ENCODE results near the gene KRTAP10-4.
"Not testable (repeated sequence)": the region's sequence is repeated elsewhere in the genome, so short reads cannot be mapped to it uniquely, and the experiment has no call there.

Gene KRTAP10-4, protein sequence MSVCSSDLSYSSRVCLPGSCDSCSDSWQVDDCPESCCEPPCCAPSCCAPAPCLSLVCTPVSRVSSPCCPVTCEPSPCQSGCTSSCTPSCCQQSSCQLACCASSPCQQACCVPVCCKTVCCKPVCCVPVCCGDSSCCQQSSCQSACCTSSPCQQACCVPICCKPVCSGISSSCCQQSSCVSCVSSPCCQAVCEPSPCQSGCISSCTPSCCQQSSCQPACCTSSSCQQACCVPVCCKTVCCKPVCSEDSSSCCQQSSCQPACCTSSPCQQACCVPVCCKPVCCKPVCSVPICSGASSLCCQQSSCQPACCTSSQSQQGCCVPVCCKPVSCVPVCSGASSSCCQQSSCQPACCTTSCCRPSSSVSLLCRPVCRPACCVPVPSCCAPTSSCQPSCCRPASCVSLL

DNA sequence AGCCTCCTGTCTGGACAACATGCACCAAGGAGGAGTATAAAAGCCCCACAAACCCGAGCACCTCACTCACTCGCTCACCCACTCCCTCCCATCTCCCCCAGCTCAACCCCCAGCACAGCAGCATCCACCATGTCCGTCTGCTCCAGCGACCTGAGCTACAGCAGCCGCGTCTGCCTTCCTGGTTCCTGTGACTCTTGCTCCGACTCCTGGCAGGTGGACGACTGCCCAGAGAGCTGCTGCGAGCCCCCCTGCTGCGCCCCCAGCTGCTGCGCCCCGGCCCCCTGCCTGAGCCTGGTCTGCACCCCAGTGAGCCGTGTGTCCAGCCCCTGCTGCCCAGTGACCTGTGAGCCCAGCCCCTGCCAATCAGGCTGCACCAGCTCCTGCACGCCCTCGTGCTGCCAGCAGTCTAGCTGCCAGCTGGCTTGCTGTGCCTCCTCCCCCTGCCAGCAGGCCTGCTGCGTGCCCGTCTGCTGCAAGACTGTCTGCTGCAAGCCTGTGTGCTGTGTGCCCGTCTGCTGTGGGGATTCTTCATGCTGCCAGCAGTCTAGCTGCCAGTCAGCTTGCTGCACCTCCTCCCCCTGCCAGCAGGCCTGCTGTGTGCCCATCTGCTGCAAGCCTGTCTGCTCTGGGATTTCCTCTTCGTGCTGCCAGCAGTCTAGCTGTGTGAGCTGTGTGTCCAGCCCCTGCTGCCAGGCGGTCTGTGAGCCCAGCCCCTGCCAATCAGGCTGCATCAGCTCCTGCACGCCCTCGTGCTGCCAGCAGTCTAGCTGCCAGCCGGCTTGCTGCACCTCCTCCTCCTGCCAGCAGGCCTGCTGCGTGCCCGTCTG, at the start of gene KRTAP10-4:
TSS of gene KRTAP10-4 (plus strand) at position 100 of the 827 bp plus-strand sequence. CDS start at position 130, 30 bp downstream.
- not testable (repeated sequence) for H3K4me3 ChIP-seq
- H3K27ac ChIP-seq: peak within 1 kb of the TSS in 1 of 21 experiments; percentile 27

DNA sequence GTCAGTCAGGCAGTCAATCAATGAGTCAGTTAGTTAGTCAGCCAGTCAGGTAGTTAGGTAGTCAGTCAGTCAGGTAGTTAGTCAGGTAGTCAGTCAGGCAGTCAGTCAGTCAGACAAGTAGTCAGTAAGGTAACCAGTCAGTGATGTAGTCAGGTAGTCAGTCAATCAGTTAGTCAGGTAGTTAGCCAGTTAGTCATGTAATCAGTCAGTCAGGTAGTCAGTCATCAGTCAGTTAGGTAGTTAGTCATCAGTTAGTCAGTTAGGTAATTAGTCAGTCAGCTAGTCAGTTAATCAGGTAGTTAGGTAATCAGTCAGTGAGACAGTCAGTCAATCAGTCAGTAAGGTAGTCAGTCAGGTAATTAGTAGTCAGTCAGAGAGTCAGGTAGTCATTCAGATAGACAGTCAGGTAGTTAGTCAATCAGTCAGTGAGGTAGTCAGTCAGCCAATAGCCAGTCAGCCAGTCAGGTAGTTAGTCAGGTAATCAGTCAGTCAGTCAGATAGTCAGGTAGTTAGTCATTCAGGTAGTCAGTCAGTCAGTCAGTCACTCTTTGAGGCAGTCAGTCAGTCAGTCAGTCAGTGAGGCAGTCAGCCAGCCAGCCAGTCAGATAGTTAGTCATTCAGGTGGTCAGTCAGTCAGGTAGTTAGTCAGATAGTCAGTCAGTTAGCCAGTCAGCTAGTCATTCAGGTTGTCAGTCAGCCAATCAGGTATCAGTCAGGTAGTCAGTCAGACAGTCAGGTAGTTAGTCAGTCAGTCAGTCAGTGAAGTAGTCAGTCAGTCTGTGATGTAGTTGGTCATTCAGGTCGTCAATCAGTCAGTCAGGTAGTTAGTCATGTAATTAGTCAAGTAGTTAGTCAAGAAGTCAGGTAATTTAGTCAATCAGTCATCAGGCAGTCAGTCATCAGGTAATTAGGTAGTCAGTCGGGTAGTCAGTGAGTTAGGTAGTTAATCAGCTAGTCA, 48.8 kb upstream of the KRTAP10-4 start:
- Histone ChIP-seq H3K27ac (no peak overlapping the region), H3K4me3 (no peak overlapping the region)

DNA sequence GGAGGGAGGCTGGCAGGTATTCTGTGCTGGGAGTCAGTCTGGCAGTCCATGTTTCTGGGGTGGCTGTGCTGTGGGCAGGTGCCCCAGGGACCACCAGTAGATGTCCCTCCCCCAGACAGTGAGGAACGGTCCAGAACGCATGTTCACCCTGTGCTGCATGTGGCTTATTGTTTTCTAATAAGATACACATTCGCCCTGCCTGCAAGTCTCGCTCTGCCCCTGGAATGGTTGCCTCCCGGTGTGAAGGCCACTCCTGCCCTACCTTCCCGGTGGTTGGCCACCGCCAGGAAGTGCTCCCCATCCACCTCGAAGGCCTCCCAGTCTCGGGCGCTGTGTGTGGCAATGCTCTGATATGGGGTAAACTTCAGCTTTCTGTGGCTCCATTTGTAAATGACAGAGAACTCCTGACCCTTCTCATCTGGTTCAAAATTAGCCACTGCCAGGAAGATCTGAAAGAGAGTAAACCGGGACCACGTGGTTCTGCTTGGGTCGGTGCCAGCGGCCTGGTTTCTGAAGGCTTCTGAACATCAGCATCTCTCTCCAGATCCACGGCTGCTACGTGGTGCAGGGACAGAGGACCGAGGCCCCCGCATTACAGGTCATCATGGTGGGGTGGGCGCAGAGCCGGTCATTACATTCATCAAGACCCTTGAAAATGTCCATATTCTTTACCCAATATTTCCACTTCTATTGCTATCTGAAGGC, 48.0 kb upstream of the KRTAP10-4 start:
- no peak overlapping the region for H3K27ac ChIP-seq
- no peak overlapping the region for H3K4me3 ChIP-seq

DNA sequence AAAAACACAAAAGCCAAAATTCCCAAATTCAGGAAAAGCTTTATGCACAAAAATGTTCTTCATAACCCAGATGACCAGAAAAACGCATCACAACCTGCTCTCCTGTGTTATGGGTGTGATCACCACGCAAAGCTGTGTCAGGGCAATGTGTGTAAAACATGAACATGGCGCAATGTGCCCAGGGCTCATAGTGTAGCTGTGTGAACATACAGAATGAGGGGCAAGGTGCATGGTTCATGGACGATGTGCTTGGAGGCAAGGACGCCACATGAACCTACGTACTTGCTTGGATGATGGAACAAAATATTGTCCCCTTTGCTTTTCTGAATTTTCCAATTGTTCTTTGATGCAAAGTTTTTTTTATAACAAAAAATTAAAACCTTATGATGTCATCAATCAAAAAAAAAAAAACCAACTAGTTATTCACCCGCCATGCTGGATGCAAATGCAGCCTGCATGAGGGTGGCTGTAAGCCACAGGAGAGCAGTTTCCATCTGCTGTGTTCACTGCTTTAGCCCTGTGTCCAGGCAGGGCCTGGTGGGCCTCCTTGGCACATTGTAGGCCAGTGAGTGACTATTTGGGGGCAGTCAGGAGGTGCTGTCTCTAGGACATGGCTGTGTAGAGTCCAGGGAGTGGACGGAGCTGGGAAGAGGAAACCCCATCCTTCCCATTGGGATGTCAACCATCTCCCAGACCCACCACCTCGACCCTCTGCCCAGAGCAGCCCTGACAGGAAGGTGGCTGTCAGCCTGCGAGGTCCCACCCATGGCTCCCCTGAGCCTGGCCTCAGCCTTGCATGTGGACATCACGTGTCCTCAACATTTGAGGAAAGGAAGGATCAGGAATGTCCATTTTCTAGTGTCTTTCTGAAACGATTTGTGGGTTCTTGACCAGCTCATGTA, 47.2 kb upstream of the KRTAP10-4 start:
- Histone ChIP-seq H3K27ac (no peak overlapping the region), H3K4me3 (no peak overlapping the region)

DNA sequence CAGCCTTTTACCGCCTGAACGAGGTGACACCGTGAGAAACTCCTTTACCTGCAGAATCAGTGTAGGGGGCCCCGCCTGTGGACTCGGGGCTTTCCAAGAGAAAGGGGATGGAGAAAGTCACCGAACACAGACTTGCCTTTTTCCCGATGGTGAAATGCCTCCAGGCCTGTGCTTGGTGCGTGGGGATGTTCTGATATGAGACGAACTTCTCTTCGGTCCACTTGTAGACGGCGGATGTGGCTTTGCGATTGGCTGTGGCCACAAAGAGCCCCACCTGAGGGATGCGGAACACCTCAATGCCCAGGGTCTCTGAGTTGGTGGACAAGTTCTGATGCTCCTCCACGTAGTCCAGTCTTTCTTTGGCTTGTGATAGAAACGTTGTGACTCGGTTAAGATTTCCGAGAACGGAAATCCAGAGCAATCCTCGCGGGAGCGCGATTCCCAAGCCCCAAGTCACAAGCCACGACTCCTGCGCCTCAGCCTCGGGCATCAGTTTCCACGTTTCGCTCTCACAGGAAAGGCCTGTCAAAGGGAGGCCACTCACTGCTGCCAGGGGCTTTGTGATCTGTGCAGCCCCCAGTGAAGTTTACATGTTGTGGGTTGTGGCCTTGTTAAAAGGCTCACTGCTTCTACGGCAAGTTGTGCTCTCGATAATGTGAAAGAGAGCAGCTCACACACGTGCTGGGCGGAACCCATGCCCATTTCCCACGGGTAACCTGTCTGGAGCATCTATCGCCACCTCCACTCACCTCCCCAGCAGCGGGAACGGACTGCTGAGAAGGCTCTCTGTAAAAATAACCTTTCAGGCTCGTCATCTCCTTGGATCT, 46.2 kb upstream of the KRTAP10-4 start:
- Histone ChIP-seq H3K27ac (no peak overlapping the region), H3K4me3 (no peak overlapping the region)

DNA sequence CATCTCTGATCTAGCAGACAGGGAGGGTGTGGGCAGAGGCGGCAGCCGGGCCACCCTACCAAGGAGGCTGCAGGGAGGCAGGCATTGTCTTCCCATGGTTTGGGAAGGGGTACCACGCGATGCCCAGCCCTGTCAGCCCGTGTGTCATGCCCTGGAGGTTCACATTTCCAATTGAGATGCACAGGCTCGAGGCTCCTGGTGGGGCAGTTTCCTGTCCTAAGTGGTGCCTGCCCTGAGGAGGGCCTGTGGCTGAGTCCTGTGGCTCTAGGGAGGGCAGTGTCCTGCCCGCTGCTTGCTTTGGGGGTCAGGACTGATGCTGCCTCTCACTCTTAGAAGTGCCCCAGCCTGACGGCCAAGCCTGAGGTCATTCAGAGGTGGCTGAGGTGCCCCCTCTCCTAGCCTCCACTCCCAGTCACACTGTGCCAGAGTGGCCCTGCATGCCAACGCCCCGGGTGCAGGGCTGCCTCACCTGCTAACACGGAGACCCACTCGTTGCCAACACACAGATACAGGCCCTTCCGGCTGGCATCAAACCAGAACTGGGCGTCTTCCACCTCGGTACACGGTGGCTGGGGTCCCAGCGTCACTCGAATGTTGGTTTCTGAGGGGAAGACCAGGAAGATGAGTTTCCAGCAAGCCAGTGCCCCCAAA, 45.4 kb upstream of the KRTAP10-4 start:
- Histone ChIP-seq H3K27ac (no peak overlapping the region), H3K4me3 (no peak overlapping the region)

DNA sequence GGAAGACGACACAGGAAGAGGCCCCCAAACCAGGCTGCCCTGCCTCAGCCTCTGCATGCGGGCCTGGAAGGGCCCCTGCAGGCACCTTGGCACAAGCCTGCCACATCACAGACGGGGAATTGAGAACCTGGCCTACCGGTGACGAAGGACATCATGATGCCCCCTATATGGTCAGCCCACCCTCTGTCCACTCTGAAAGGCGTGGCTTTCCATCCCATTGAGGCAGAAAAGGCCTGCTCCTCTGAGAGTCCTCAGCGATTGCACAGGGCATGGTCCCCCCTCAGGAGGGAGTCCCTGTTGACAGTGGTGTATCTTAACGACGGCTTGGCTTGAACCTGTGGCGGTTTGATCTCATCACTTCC, 44.9 kb upstream of the KRTAP10-4 start:
- no peak overlapping the region for H3K27ac ChIP-seq

DNA sequence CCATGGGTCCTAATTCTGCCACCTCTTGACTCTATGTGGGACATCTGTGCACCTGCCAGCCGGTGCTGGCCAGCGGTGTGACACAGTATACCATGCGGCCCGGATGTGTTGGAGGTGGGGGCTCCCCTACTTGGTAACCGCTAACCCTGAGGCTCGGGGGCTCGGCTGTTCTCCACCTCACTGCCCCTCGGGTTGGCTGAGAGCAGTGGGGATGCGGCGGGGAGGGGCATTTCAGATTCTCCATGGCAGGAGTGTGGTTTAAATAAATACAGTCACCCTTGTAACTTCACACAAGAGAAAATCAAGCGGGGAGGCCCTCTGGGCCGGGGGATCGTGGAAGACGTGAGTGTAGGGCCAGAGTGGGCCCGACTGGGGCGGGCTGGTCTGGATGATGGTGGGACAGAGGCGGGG, 44.5 kb upstream of the KRTAP10-4 start:
- no peak overlapping the region for H3K27ac ChIP-seq
- no peak overlapping the region for H3K4me3 ChIP-seq

More for the DNA sequence above, 44.9 kb upstream of the KRTAP10-4 start:
- no peak overlapping the region for H3K4me3 ChIP-seq

DNA sequence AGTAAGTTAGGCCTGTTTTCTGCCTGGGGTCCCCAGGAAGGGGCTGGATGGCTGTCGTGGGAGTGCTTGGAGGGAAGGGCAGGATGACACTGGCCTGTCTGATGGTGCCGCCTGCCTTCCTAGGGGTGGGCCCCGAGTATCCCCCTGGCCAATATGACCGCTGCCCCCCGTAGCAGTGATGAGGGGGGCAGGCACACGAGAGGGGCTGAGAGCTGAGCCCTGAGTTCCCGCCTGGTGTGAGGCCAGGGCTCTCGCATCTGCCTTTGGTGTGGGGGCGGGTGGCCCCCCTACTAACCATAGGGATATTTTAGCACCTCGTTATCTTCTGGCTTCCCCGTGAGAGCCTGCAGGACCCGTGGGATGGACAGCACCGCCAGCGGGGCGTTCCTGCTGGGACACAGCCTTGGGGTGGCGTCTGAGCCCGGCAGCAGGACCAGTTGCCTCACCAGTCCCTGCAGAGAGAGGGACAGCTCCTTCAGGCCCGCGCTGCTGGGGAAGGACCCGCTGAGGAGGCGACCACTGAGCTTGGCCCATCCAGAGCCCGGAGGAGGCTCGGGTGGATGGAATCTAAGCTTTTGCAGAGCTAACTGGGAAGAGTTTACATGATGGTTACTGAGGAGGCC, 43.9 kb upstream of the KRTAP10-4 start:
- Histone ChIP-seq H3K4me3 (no peak overlapping the region), H3K27ac (no peak overlapping the region)

DNA sequence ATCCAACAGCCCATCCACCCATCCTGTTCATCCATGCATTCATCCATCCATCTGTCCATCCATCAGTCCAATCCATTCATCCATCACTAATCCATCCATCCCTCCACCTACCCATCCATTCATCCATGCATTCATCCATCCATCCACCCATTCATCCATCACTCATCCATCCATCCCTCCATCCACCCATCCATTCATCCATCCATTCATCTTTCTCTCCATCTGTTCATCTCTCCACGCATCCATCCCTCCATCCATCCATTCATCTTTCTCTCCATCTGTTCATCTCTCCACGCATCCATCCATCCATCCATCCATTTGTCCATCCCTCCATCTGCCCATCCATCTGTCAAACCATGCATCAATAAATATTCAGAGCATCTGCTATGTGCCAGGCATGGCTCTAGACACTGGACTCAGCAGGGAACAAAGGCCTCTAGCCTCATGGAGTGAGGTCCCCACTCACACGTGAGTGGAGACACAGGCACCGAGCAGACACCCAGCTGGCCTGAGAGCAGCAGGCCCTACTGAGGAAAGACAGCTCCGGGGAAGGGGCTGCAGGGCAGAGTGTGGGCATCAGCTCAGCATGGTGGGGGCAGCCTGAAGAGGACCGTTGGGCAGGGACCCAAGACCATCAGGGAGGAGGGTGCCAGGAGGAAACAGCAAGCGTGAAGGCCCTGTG, 43.2 kb upstream of the KRTAP10-4 start:
- Histone ChIP-seq H3K4me3 (no peak overlapping the region), H3K27ac (no peak overlapping the region)

DNA sequence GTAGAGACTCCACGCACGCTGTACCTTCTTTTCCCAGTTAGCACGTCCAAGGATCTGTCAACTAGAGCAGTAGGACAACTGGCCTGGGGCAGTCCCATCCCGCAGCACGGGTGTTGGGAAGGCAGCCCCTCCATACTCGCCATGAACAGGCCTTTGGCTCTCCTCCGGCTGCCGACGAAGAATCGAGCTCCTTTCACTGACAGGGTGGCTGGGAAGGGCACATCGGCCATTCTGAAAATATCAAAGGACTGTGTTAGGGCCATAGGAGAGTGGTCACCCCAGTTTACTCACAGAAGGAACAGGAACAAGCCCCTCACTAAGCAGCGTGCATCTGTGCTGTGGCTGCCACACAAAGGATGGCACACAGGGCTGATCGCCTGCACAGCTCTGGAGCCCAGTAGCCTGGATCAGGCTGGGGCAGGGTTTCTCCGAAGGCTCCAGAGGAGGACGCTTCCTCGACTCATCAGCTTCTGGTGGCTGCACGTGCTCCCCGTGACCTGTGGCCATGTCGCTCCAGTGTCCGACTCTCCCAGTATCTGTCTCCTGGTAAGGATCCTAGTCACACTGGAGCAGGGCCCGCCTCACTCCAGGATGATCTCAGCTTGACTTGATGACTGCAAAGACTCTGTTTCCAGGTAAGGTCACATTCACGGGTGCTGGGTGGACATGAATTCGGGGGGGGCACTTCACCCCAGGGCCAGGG, 42.5 kb upstream of the KRTAP10-4 start:
- Histone ChIP-seq H3K4me3 (no peak overlapping the region), H3K27ac (no peak overlapping the region)

DNA sequence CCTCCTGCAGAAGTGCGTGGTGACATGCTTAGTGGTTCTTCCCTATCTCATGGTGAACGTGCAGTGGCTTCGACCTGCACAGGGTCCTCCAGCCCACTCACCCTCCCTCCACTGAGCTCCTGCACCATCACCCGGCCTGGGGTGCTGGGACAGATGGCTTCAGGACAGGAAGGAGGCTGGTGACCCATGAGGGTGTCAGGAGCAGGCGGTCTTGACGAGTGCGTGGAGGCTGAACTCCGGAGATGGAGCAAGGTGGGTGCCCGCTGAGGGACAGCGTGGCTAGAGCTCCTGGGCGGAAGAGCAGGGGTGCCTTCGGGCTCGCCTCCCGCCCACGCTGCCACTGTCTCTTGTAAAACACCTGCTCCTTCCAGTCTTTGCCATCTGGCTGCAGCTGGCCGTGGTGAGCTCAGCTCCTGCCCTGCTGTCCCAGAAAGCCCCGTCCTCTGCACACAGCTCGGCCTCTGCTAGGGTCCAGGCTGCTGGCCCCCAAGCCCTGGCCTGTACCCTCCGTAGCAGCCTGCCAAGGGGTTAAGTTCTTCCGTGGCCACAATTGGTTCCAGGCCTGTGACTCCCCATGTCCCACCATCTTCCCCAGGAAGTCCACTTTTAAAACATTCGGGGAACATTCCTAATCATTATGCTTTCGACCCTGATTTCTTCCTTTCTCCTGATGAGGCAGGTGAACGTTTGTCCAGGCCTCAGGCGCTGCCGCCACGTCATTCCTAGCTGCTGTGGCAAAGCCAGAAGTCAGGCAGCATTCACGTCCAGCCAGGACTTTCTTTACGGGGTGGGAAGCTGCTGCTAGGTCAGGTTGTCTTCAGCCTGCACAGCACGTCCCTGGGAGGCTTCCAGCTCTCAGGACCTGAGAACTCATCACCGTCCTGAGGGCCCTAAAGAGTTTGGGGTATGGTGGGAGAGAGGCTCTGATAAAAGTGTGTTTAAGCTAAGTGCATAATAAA, 41.6 kb upstream of the KRTAP10-4 start:
- Histone ChIP-seq H3K27ac (no peak overlapping the region), H3K4me3 (no peak overlapping the region)

DNA sequence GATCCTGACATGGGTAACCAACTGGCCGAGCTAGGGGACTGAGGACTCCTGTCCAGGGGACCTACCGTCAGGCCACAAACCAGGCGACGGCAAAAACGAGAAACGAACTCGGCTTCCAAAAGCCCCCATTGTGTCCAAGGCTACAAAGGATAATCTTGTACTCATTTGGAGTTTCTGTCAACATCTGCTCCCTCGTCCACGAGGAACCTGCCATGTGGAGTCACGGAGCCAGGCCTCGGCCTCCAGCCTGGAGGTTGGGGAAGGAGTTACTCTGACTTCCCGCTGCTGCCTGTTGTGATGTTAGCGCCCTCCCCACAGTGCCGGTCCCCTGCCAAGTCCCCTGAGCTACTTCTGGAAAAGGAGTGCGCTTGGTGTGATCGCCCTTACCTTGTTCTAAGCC, 40.8 kb upstream of the KRTAP10-4 start:
- Histone ChIP-seq H3K27ac (no peak overlapping the region), H3K4me3 (no peak overlapping the region)
